Stimulated activated CD4-positive, alpha-beta T cell treated with anti-CD3 and anti-CD28 coated beads, Interleukin-15, amount 100 ng/mL, for 48 hours (primary cell): Measurements from ENCODE around the gene MICAL2.

Experiments
- DNase-seq, 2 donors: peaks; one replicate each; pipeline ENCODE4 v3.0.0-alpha.2; 2020; ENCODE audit warnings: low read depth in 2 of 2

Gene MICAL2

DNA sequence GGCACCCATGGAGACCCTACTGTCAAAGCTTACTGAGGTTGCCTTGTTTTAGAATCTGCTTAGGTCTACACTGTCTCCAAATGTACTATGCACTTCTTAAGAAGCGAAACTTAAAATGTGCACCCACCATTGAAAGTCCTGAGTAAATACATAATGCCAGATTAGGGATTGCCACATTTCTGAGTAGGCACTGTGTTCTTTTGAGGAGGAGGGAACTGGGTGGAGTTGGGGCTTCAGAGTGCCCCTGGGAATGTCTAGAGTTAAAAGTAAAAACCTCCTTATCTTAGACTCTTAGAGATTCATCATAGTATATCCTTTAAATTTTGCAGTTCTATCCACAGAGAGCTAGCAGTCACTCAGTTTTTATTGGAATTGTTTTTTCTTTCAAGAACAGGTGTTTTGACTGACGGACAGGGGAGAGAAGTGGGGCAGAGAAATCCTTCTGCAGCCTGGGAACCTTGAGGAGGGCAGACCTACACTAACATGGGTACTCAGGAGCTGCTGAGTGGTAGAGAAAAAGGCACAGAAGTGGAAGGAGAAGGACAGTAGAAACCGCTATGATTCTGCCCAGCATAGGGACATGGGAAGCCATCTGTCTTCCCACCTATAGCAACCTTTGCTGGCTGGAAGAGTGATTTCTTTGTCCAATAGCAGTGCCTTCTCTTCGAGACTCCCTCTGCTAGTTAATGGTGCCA is 33.4 kb upstream of the MICAL2 start:
- no peak for DNase-seq

DNA sequence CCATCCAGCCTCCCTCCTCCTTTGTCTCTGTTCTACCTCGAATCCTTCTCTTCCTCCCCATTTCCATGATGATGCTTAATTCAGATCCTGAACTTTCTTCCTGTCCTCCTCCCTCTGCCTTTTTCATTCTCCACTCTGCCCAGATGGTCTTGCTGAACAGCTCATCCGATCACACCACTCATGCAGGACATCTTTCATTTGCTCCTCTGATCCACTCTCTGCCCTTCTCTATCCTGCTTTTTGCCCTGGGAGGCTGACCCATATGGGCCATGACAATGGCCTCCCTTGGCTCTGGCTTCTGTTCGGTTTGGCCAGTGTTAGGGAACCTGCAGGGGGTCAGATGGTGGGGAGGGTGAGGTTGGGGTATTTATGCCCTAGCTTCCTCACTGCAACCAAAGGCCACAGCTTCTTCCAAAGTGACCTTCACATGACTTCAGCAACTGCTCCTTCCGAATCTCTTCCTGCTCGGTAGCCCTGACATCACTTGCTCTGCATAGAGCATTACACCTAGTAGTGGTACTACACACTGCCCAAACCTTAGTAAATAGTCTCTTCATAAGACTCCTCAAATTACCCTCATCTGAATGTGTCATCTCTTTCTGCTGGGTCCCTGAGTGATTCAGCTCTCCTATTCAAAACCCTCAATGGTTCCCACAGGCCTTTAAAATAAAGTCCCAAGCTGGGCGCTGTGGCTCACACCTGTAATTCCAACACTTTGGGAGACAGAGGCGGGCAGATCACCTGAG is 32.7 kb upstream of the MICAL2 start:
- no peak for DNase-seq

DNA sequence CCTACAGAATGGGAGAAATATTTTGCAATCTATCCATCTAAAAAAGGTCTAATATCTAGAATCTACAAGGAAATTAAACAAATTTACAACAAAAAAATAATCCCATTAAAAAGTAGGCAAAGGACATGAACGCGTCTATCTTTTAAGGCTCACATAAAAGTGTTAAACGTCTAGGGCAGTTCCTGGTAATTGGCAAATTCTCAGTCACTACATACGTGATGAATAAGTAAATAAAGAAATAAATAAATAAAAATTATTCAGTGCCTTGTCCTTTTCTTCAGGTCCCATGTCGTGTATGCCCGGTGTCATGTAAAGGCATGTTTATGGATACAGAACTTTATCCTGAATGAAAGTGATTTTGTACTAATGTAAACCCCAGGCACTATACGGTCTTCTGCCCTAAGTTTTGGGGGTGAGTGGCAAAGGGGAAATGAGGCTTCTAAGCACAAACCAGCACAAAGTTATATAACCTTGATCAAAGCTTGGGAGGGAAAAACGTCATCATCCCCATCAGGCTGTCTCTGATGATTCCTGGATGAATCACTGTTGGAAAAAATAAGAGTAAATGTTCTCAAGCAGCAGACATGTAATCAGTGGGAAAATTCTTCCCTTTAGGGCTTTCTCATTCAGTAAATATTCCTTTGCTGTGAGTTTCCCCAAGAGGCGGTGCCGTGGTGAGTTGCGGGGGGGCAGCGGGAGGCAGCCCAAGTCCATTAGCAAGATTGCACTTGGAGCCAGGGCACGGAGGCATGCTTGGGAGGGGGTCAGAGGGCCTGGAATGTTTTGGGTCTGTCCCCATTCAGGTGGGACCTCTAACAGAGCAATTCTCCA is 30.4 kb upstream of the MICAL2 start:
- no peak for DNase-seq

GRCh38 chr11:12083380-12083779 is 27.0 kb upstream of the MICAL2 start:
- DNase-seq: no peak

DNA sequence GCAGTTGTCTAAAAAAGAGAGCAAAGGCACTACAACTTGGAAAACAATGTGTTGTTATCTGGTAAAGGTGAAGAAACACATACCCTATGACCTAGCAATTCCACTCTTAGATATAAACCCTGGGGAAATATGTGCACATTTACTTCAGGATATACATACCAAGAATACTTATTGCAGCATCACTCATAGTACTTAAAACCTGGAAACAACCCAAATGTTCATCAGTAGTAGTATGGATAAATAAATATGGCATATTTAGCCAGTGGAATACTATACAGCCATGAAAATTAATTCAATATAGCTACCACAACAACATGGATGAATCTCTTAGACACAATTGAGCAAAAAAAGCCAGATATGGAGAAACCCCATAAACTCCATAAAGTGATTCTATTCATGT is 26.1 kb upstream of the MICAL2 start:
- no peak for DNase-seq

DNA sequence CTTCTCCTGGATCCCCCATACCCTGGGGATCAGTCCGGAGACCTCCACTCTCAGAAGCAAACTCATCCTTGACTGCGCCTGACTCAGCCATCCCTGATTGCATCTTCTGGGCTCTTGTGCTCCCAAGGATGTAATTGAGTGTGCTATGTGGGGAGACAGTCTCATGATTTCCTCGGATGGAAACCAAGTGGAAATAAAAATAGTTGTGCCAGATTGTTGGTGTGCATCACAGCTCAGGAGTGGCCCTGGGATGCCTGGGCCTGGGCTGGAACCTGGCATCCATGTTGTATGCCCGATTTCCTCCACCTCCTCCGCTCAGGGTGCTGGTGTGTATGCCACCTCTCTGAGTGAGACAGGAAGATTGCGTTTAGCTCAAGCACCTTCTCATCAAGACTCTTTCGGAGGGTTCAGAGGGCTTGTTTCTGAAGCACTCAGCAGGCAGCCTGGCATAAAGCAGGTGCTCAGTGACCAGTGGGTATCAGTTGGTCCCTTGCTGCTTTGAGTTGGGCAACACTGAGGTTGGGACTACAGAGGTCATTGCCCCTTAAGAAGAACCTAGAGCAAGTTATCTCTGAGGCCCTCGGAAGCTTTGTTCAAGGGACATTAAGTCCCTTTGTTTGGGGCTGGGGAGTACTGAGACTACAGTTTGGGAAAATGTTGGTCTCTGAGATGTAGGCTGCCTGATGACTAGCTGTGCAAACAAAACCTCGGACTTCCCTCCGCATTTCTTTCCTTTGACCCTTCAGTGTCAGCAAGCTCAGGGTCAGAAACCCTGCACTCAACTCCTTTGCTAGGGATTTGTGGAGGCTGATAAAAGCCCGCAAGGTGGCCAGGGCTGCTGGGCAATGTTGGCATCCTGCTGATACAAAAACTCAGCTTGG is 24.8 kb upstream of the MICAL2 start:
- no peak for DNase-seq

DNA sequence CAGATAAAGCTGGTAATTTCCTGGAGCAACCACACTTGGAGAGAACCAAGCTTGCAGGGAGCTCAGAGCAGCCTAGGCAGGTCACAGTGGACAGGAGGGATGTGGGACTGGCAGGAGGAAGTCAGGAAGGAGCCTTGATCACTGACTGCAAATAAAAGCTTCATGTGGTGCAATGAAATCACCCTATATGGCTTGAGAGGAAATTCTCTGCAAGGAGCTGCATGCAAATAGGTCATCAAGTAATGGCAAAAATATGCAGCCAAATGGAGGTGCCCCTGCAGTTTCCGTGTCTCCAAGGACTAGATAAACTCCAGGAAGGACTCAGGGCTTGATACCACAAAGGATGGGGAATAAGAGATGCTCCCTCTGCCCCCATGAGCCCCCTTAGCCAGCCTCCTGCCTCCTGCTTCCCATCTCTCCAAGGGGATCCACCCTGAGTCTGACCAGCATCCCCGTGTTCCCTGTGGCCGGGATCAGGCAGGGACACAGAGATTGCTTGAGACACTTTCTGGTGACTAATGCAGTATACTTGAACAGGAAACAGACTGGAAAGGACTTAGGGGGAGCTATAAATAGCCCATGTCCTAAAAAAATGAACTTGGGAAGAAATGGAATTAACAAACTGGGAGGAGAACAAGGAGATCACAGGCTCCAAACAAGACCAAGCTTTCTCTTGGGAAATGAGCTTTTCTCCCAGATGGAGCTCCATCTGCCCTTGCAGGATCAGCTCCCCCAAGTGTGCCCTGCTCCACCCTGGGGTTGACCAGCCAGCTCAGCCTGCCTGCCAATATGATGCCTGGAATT is 23.9 kb upstream of the MICAL2 start:
- DNase-seq: no peak

DNA sequence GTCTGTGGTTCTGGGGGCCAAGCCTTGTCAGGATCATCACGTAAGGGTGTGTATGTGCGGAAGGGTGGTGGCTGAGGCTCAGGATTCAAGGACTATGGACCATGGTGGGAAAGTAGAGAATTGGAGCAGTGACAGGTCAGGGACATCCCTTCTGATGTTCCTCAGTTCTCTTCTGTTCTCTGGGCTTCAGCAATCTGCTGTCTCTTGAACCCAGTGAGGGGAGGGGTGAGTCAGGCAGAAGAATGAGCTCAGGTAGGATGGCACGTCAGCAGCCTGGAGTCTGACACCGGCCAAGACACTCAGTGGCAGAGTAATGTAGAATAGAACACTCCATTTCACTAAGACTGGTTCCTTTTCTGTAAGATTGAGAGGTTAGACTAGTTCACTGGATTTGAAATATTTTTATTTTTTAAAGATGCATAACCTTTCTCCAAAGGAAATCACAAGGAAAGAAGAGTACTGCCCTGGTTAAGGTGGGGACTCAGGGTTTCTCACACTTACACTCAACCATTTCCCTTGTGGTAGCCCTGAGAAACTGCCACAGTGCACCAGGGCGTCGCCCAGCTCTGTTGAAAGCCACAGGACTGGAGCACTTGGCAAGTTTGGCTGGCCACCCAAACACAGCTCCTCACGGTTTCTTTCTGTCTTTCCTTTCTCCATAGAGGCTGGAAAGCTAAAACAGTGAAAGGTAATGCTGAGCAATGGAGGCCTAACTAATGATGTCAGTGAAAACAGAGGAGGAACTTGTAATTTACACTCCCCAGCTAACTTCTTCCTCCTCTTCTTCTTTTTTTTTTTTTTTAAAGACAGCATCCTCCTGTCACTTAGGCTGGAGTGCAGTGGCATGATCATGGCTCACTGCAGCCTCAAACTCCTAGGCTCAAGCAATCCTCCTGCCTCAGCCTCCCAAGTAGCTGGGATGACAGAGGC is 23.1 kb upstream of the MICAL2 start:
- DNase-seq: no peak

GRCh38 chr11:12088047-12088481 is 22.3 kb upstream of the MICAL2 start:
- no peak for DNase-seq

DNA sequence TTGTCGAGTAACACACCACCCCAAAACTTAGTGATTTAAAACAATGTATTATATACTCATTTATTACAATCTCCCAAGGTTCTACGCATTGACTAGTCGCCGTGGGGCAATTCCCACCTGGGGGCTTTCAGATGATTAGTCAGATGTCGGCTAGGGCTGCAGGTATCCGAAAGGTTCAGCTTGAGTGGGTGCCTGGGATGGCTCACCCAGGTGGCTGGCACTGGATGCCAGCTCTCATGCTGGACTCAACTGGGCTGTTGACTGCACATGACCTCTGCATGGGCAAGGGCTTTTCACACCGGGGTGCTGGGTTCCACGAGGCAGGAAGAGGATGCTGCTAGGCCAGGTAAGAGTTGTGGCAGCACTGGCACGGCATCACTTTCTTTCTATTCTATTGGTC is 21.9 kb upstream of the MICAL2 start:
- DNase-seq: no peak

DNA sequence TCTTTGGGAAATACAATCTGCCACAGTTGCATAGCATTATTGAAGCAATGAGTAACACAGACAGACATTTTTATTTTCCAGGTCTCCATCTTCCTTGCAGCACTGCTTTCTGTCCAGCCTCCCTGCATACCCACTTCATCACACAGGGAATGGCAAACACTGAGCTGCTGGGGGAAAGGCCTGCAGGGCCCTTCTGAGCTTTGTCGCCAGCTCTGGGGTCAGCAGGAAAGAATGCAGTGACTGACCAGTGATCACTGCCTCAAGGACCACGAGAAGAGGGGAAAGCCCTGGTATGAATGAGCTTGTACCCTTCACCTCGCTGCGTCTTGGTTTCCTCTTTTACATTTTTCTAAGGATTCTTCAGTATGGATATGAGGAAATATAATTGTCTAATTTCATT is 21.3 kb upstream of the MICAL2 start:
- no peak for DNase-seq

- DNase-seq: no peak
Observed at GRCh38 chr11:12089473-12089872, 20.9 kb upstream of the MICAL2 start.

GRCh38 chr11:12090061-12090591 is 20.3 kb upstream of the MICAL2 start:
- DNase-seq: no peak

DNA sequence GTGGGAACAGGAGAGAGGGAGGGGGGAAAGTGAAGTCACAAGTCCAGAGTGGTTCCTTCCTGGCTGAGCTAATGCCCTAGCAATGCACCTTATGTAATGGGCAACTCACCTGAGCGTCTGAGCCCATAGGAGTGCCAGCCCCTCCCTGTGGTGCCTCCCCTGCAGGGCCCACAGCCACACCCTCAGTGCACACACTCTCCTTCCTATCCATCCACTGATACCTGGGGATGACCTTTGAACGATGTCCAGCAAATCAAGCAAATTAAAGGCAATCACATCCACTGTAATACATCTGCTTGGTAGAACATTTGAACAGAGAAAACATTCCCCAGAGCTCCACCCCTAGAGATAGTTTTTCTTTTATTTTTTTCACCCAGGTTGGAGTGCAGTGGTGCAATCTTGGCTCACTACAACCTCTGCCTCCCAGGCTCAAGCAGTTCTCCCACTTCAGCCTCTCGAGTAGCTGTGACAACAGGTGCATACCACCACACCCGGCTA is 19.6 kb upstream of the MICAL2 start:
- no peak for DNase-seq

- DNase-seq: no peak
Observed at GRCh38 chr11:12091956-12092558, 18.3 kb upstream of the MICAL2 start.

- no peak for DNase-seq
Observed at GRCh38 chr11:12092714-12093113, 17.7 kb upstream of the MICAL2 start.

DNA sequence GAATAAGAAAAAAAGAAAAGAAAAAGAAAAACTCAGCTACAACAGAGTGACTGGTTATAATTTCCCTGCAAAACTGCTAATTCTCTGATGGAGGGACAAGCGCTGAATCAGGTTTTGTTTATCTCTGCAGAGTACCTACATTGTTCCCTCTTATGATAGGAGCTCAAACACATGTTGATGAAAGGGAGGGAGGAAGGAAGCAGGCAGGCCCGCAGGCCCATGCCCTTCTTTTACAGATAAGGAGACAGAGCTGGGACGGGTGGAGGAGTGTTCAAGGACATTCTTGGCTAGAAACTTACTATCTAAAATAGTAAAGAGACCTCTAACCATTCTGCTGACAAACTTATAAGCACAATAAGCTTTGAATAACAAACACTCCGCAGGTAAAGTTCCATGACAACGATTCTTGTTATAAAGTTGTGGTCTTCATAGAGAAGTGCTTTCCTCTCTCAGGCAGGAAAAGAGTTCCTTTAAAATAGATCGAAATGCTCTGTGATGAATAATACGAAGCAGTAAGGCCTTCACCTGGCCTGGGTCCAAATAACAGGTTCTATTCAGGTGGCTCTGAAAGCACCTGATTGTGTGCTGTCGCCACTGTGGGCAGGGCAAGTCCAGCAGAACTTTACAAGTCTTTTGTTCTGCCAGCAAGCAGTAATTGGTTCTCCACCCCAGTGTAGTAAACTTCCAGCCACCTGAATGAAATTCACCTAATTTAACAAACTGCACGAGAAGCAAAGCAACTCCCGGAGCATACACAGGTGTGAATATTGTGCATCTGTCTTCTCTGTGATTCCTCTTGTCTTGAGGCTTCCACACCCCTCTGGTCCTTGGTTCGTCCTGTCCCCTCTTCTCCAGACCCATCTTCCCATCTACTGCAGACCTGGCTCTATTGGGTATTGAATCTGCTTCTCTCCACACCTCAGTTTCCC is 15.3 kb upstream of the MICAL2 start:
- DNase-seq: no peak

GRCh38 chr11:12097219-12097618 is 13.2 kb upstream of the MICAL2 start:
- no peak for DNase-seq
